ENCODE data around the gene ABLIM3.

The ABLIM3 gene

DNA sequence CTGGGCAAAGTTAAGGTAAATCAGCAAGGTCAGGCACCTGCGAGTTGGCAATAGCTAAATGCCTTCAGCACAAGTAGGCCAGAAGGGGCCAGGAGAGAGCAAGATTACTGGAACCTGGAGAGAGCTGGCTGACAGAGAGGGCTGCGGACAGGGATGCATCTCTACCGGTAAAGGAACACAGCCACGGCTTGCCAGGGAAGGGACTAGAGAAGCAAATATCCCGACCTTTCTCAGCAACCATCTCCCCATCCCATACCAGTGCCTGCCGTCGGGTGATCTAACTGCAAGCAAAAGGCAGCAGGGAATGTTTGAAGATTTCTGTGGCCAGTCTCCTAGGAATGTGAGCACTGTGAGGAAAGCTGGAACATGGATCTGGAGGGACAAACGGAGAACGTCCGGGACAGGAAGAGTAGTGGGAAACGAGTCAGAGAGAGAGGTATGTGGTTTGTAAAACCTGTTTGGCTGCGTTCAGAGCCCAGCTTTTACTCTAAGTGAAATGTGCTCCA lies 15.9 kb upstream of the ABLIM3 start:
- no peak overlapping the region for H3K4me3 ChIP-seq (replicated peaks; ENCODE audit: insufficient read depth, low read length)
- H3K27ac ChIP-seq (replicated peaks): no peak overlapping the region
- no peak for TF ChIP-seq SPI1 (IDR thresholded peaks at IDR 0.05; ENCODE audit: borderline replicate concordance, low read depth)
- TF ChIP-seq, protein P1, sequence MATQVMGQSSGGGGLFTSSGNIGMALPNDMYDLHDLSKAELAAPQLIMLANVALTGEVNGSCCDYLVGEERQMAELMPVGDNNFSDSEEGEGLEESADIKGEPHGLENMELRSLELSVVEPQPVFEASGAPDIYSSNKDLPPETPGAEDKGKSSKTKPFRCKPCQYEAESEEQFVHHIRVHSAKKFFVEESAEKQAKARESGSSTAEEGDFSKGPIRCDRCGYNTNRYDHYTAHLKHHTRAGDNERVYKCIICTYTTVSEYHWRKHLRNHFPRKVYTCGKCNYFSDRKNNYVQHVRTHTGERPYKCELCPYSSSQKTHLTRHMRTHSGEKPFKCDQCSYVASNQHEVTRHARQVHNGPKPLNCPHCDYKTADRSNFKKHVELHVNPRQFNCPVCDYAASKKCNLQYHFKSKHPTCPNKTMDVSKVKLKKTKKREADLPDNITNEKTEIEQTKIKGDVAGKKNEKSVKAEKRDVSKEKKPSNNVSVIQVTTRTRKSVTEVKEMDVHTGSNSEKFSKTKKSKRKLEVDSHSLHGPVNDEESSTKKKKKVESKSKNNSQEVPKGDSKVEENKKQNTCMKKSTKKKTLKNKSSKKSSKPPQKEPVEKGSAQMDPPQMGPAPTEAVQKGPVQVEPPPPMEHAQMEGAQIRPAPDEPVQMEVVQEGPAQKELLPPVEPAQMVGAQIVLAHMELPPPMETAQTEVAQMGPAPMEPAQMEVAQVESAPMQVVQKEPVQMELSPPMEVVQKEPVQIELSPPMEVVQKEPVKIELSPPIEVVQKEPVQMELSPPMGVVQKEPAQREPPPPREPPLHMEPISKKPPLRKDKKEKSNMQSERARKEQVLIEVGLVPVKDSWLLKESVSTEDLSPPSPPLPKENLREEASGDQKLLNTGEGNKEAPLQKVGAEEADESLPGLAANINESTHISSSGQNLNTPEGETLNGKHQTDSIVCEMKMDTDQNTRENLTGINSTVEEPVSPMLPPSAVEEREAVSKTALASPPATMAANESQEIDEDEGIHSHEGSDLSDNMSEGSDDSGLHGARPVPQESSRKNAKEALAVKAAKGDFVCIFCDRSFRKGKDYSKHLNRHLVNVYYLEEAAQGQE (IDR thresholded peaks at IDR 0.05; ENCODE audit: insufficient replicate concordance, low read depth): no peak
- TF ChIP-seq, protein P2, sequence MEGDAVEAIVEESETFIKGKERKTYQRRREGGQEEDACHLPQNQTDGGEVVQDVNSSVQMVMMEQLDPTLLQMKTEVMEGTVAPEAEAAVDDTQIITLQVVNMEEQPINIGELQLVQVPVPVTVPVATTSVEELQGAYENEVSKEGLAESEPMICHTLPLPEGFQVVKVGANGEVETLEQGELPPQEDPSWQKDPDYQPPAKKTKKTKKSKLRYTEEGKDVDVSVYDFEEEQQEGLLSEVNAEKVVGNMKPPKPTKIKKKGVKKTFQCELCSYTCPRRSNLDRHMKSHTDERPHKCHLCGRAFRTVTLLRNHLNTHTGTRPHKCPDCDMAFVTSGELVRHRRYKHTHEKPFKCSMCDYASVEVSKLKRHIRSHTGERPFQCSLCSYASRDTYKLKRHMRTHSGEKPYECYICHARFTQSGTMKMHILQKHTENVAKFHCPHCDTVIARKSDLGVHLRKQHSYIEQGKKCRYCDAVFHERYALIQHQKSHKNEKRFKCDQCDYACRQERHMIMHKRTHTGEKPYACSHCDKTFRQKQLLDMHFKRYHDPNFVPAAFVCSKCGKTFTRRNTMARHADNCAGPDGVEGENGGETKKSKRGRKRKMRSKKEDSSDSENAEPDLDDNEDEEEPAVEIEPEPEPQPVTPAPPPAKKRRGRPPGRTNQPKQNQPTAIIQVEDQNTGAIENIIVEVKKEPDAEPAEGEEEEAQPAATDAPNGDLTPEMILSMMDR (IDR thresholded peaks at IDR 0.05; ENCODE audit: insufficient read depth, low read length): no peak
- TF ChIP-seq GABPA (IDR thresholded peaks at IDR 0.05; ENCODE audit: low read depth): no peak
- no peak for TF ChIP-seq POLR2AphosphoS5 (IDR thresholded peaks at IDR 0.05; ENCODE audit: low read depth)

DNA sequence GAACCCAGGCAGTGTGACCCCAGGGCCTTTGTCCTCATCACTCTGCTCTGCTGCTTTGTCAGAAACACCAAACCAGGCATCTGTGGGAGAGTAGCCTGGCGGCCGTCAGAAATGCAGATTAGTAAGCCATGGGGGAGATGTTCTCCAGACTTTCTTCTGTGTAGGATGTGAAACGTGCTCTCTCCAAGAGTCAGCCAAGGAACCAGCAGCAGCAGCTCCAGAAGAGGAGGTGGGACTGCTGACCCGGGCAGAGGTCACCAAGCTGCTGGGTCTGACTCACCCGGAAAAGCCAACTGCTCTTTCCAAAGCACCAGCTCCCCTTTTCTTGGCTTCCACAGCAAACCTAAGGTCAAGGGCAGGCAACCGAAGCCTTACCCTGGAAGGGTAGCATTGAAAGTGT lies 14.4 kb upstream of the ABLIM3 start:
- Histone ChIP-seq H3K4me3 (replicated peaks; ENCODE audit: insufficient read depth, low read length) (no peak overlapping the region), H3K27me3 (ENCODE audit: insufficient read depth, poor library complexity, severe bottlenecking) (peaks cover 7% of the 10 kb centered on the region), H3K27ac (replicated peaks) (no peak overlapping the region)
- TF ChIP-seq GABPA (IDR thresholded peaks at IDR 0.05; ENCODE audit: low read depth) (no peak), POLR2AphosphoS5 (IDR thresholded peaks at IDR 0.05; ENCODE audit: low read depth) (no peak), SPI1 (IDR thresholded peaks at IDR 0.05; ENCODE audit: borderline replicate concordance, low read depth) (no peak)
- TF ChIP-seq, protein P2 (IDR thresholded peaks at IDR 0.05; ENCODE audit: insufficient read depth, low read length): no peak
- TF ChIP-seq, protein P1 (IDR thresholded peaks at IDR 0.05; ENCODE audit: insufficient replicate concordance, low read depth): no peak
- DNase-seq (ENCODE audit: low read depth in 1 of 2, low spot score in 1 of 2): no peak

More for the DNA sequence above, 15.9 kb upstream of the ABLIM3 start:
- peaks cover 7% of the 10 kb centered on the region for H3K27me3 ChIP-seq (ENCODE audit: insufficient read depth, poor library complexity, severe bottlenecking)
- no peak for DNase-seq (ENCODE audit: low read depth in 1 of 2, low spot score in 1 of 2)

DNA sequence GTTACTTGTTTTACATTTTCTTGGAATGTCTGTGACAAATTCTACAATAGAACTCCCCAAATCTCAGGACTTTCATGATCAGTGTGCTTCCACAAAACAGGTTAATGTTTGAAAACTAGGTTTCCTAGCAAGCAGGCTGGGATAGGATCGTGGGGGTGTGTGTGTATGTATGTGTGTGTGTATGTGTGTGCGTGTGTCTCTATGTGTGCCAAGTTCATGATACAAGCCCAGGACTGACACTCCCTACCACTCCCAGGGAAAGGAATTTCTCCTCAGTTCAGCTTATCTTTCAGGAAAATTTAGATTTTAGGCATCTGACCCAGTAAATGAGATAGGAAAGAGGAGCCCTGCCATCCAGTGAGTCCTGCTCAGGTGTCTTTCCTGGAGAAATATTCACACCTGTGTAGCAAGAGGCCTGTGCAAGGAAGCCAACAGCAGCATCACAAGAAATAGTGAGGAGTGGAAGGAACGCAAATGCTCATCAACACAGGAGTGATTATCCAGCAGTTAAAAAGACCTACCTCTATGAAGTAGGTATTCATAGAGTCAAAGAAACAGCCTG lies 13.8 kb upstream of the ABLIM3 start:
- H3K27ac ChIP-seq (replicated peaks): no peak overlapping the region

More for the DNA sequence above, 13.8 kb upstream of the ABLIM3 start:
- Histone ChIP-seq H3K27me3 (ENCODE audit: insufficient read depth, poor library complexity, severe bottlenecking) (peaks cover 7% of the 10 kb centered on the region), H3K4me3 (replicated peaks; ENCODE audit: insufficient read depth, low read length) (no peak overlapping the region)
- no peak for DNase-seq (ENCODE audit: low read depth in 1 of 2, low spot score in 1 of 2)
- TF ChIP-seq POLR2AphosphoS5 (IDR thresholded peaks at IDR 0.05; ENCODE audit: low read depth) (no peak), SPI1 (IDR thresholded peaks at IDR 0.05; ENCODE audit: borderline replicate concordance, low read depth) (no peak), GABPA (IDR thresholded peaks at IDR 0.05; ENCODE audit: low read depth) (no peak)
- TF ChIP-seq, protein P2 (IDR thresholded peaks at IDR 0.05; ENCODE audit: insufficient read depth, low read length): no peak
- TF ChIP-seq, protein P1 (IDR thresholded peaks at IDR 0.05; ENCODE audit: insufficient replicate concordance, low read depth): no peak
